Endodermal cell (in vitro differentiated cells): ENCODE measurements around the gene ZFYVE28. TPM values are rescaled to one million over a fixed set of nuclear protein-coding genes. Genes with fewer than 3 reads are reported as not detected.

Experiments used
- DNase-seq: peaks from one replicate; pipeline ENCODE4 v3.0.0-alpha.2; 2017
- H3K27ac ChIP-seq: 2 replicates; pipeline ENCODE4 v1.5.1; 2013; ENCODE audit warnings: mild to moderate bottlenecking, low read depth, low read length, moderate library complexity
- H3K27me3 ChIP-seq: 2 replicates; pipeline ENCODE4 v1.6.1; 2013; ENCODE audit warnings: mild to moderate bottlenecking, low read length, moderate library complexity; ENCODE audit not compliant: insufficient read depth, control insufficient read depth, poor library complexity, severe bottlenecking
- H3K36me3 ChIP-seq: 2 replicates; pipeline ENCODE4 v1.7.0; 2013; ENCODE audit warnings: mild to moderate bottlenecking, low read length, moderate library complexity; ENCODE audit not compliant: control insufficient read depth, insufficient read depth
- H3K4me1 ChIP-seq: one replicate; pipeline ENCODE4 v1.7.0; 2013; ENCODE audit warnings: low read length; ENCODE audit not compliant: control insufficient read depth, insufficient read depth
- H3K4me3 ChIP-seq: 2 replicates; pipeline ENCODE4 v1.5.1; 2013; ENCODE audit warnings: mild to moderate bottlenecking, low read length, moderate library complexity
- H3K9ac ChIP-seq: 2 replicates; pipeline ENCODE4 v1.6.1; 2013; ENCODE audit warnings: mild to moderate bottlenecking, low read length, moderate library complexity; ENCODE audit not compliant: poor library complexity, severe bottlenecking; ENCODE audit errors: extremely low read depth
- H3K9me3 ChIP-seq: 2 replicates; pipeline ENCODE4 v1.6.1; 2013; ENCODE audit warnings: mild to moderate bottlenecking, low read length, moderate library complexity; ENCODE audit not compliant: control insufficient read depth
- H3K27ac Mint-ChIP-seq: 2 replicates; pipeline ENCODE4 v1.8.0; 2020; ENCODE audit warnings: mixed read lengths
- H3K27me3 Mint-ChIP-seq: 2 replicates; pipeline ENCODE4 v1.8.0; 2021; ENCODE audit warnings: mild to moderate bottlenecking, mixed read lengths; ENCODE audit not compliant: insufficient read depth
- H3K36me3 Mint-ChIP-seq: 2 replicates; pipeline ENCODE4 v1.8.0; 2020; ENCODE audit warnings: low read depth, mixed read lengths
- H3K4me1 Mint-ChIP-seq: 2 replicates; pipeline ENCODE4 v1.8.0; 2020; ENCODE audit warnings: mixed read lengths
- H3K4me3 Mint-ChIP-seq: 2 replicates; pipeline ENCODE4 v1.8.0; 2020; ENCODE audit warnings: mild to moderate bottlenecking, moderate library complexity, mixed read lengths
- H3K9me3 Mint-ChIP-seq: 2 replicates; pipeline ENCODE4 v1.8.0; 2020; ENCODE audit warnings: mild to moderate bottlenecking, mixed read lengths
- CTCF ChIP-seq: fragments of 200-600 bp; sonication (generic); conservative IDR thresholded peaks from 2 replicates; pipeline ENCODE4 v1.5.0; 2021; ENCODE audit warnings: antibody characterized with exemption, mild to moderate bottlenecking
- WGBS, 2 experiments: methylation state at CpG; one replicate each; pipeline versions ENCODE4 v1.1.5 to v1.1.7; 2013; ENCODE audit warnings: missing lambda C conversion rate in 2 of 2, mixed read lengths in 1 of 2; ENCODE audit not compliant: insufficient coverage in 1 of 2, insufficient read length in 1 of 2; 5-methylcytosine and 5-hydroxymethylcytosine counted together
- total RNA-seq, 2 donors: library from RNA; stranded (reverse); fragmentation: NEBNext Ultra II Directional in 1 of 2; extraction: Animal tissue kit (Norgen Biotek cat#: 25700) in 1 of 2; gene quantifications; 2 replicates in 1 of 2; 3 replicates in 1 of 2; pipeline ENCODE4 v1.2.1, GENCODE V29; 2021

ZFYVE28 gene
- total RNA-seq, 2 donors from 2014 or later: 0.73 to 1.6 TPM

GRCh38 chr4:2322227-2322626 is 96.2 kb downstream of the ZFYVE28 start:
- Histone ChIP-seq H3K36me3 (no peaks in the 10 kb centered on the region), H3K27ac (no peak overlapping the region), H3K4me1 (no peaks in the 10 kb centered on the region), H3K9ac (no peak overlapping the region), H3K27me3 (no peaks in the 10 kb centered on the region), H3K9me3 (peaks cover under 1% of the 10 kb centered on the region), H3K4me3 (no peak overlapping the region)
- Mint-ChIP-seq H3K4me1 (no peaks in the 10 kb centered on the region), H3K9me3 (no peaks in the 10 kb centered on the region), H3K36me3 (no peaks in the 10 kb centered on the region), H3K27ac (no peak overlapping the region), H3K4me3 (no peak overlapping the region), H3K27me3 (no peaks in the 10 kb centered on the region)
- 94 to 100% methylated on average over 2 to 10 of the region's 10 CpGs for WGBS, 2 experiments
- no peak for TF ChIP-seq CTCF
- no peak for DNase-seq

GRCh38 chr4:2321279-2322196 is 96.9 kb downstream of the ZFYVE28 start:
- no peaks in the 10 kb centered on the region for H3K9me3 Mint-ChIP-seq
- no peaks in the 10 kb centered on the region for H3K36me3 Mint-ChIP-seq
- TF ChIP-seq CTCF: no peak
- WGBS, 2 experiments: 88% methylated on average over 17 to 22 of the region's 22 CpGs
- DNase-seq: peak; percentile 47
- no peaks in the 10 kb centered on the region for H3K4me1 Mint-ChIP-seq
- Histone ChIP-seq H3K4me3 (no peak overlapping the region), H3K9ac (no peak overlapping the region), H3K9me3 (no peaks in the 10 kb centered on the region), H3K4me1 (no peaks in the 10 kb centered on the region), H3K27me3 (no peaks in the 10 kb centered on the region), H3K27ac (no peak overlapping the region), H3K36me3 (no peaks in the 10 kb centered on the region)
- H3K27ac Mint-ChIP-seq: no peak overlapping the region
- no peak overlapping the region for H3K4me3 Mint-ChIP-seq
- H3K27me3 Mint-ChIP-seq: no peaks in the 10 kb centered on the region

DNA sequence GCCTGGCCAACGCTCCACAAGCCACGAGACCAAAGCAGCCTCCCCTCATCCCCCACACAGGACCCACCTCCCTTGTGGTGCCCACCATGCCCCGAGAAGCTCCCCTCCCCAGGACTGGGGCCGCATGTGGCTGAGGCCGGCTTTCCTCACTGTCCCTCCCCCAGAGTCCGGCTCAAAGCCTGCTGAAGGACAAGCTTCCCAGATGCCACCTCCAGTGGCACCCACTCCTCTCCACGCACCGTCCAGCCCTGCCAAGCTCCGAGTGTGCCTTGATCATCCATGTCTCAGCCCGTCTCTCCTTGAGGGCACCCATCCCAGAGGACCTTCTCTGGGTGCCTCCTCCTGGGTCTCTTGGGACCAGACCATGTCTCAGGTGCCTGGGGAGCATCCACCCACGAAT is 97.7 kb downstream of the ZFYVE28 start:
- Mint-ChIP-seq H3K9me3 (no peaks in the 10 kb centered on the region), H3K36me3 (no peaks in the 10 kb centered on the region), H3K4me3 (no peak overlapping the region), H3K4me1 (no peaks in the 10 kb centered on the region), H3K27me3 (no peaks in the 10 kb centered on the region), H3K27ac (no peak overlapping the region)
- no peaks in the 10 kb centered on the region for H3K27me3 ChIP-seq
- WGBS, 2 experiments: 88 to 100% methylated on average over 7 to 11 of the region's 11 CpGs
- no peak overlapping the region for H3K27ac ChIP-seq
- H3K9ac ChIP-seq: no peak overlapping the region
- no peaks in the 10 kb centered on the region for H3K4me1 ChIP-seq
- H3K9me3 ChIP-seq: no peaks in the 10 kb centered on the region
- no peak for TF ChIP-seq CTCF
- H3K36me3 ChIP-seq: no peaks in the 10 kb centered on the region
- no peak overlapping the region for H3K4me3 ChIP-seq
- no peak for DNase-seq
